ENCODE results near the gene DENND5B. TPM values are rescaled to one million over a fixed set of nuclear protein-coding genes. Genes with fewer than 3 reads are reported as not detected.
A peak's percentile ranks its signal among the peaks of the same experiment; 100 is the strongest.
"Not testable (repeated sequence)": the region's sequence is repeated elsewhere in the genome, so short reads cannot be mapped to it uniquely, and the experiment has no call there.

DENND5B gene
- polyA plus RNA-seq, 4 donors, result 25.8 to 34.4 (median 28.7) TPM

DNA sequence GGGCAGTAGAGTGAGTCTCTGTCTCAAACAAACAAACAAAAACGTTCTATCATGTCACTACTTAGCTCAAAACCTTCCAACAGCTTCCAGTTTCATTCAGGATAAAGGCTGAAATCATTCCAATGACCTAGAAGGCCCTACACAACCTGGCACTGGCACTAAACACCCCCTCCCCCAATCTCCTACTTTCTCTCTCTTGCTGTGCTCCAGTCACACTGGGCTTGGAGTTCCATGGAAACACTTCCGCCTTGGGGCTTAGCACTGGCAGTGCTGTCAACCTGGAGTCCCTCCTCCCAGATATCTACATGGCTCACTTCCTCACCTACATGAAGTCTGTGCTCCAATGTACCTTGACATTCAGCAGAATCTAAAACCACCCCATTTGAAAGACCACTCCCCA is 199.9 kb downstream of the DENND5B start:
- no peak for DNase-seq (ENCODE audit: low read depth in 4 of 4, low spot score in 3 of 4)

DNA sequence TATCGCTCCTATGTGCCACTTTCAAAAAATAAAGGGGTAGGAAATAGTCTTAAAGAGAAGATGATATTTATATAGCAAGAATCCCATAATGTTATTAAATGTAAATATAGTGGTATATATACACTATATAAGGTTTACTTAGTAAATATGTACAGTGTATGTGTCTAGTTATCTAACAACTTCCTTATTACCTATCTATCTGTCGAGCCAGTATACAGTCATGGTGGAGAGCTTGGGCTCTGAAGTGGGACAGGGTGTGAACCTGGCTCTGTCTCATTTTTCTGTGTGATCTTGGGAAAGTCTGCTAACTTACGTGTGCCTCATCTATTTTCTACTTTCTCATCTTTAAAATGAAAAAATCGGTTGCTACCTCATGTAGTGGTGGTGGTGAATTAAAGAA is 202.2 kb downstream of the DENND5B start:
- DNase-seq (ENCODE audit: low read depth in 4 of 4, low spot score in 3 of 4), result no peak

- no peak for DNase-seq (ENCODE audit: low read depth in 4 of 4, low spot score in 3 of 4)
These were observed 203.5 kb downstream of the DENND5B start for GRCh38 chr12:31387466-31387865.

GRCh38 chr12:31387011-31387410 is 203.9 kb downstream of the DENND5B start:
- DNase-seq (ENCODE audit: low read depth in 4 of 4, low spot score in 3 of 4), result no peak

GRCh38 chr12:31386364-31386777 is 204.6 kb downstream of the DENND5B start:
- no peak for DNase-seq (ENCODE audit: low read depth in 4 of 4, low spot score in 3 of 4)

GRCh38 chr12:31377210-31377609 is 213.7 kb downstream of the DENND5B start:
- DNase-seq (ENCODE audit: low read depth in 4 of 4, low spot score in 3 of 4), result not testable (repeated sequence)

- not testable (repeated sequence) for DNase-seq (ENCODE audit: low read depth in 4 of 4, low spot score in 3 of 4)
These were observed 215.5 kb downstream of the DENND5B start for GRCh38 chr12:31375422-31375821.

GRCh38 chr12:31371256-31371620 is 219.7 kb downstream of the DENND5B start:
- no peak for DNase-seq (ENCODE audit: low read depth in 4 of 4, low spot score in 3 of 4)

GRCh38 chr12:31370531-31371255 is 220.2 kb downstream of the DENND5B start:
- no peak for DNase-seq (ENCODE audit: low read depth in 4 of 4, low spot score in 3 of 4)

DNA sequence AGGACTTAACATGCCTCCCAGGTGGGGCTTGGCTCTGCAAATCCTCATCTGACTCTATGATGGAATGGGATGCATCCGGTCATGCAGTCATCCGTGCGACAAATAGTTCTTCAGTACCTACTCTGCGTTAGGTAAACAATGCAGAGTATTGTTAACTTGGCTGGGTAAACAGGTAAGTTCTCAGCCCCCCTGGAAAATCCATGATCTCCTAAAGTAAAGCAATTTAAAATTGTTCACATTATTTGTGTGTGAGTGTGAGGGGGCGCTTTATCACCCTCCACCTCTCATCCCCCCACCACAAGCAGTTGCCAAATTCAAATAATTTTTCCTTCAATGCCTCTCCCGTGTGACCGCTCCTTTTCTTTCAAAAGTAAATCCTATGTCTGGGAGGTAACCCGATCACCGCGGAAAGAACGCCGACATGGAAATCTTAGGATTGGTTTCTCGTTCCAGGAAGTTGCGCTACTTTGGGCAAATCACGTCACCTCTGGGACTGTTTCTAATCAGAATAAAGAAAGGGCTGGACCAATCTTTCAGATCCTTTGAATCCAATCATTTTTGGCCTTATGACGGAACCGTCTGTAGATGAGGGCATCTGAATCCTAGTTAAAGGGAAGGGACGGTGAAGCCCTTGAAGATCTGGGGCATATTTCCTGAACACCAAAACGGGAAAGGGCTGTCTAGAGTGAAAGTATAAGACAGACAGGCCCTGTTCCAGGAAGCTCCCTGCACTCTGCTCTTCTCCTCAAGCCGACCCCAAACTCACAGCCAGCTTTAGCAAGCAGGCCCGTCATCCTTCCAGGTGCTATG is 221.0 kb downstream of the DENND5B start:
- peak in 1 of 4 donors; percentile 75 for DNase-seq (ENCODE audit: low read depth in 4 of 4, low spot score in 3 of 4)

DNA sequence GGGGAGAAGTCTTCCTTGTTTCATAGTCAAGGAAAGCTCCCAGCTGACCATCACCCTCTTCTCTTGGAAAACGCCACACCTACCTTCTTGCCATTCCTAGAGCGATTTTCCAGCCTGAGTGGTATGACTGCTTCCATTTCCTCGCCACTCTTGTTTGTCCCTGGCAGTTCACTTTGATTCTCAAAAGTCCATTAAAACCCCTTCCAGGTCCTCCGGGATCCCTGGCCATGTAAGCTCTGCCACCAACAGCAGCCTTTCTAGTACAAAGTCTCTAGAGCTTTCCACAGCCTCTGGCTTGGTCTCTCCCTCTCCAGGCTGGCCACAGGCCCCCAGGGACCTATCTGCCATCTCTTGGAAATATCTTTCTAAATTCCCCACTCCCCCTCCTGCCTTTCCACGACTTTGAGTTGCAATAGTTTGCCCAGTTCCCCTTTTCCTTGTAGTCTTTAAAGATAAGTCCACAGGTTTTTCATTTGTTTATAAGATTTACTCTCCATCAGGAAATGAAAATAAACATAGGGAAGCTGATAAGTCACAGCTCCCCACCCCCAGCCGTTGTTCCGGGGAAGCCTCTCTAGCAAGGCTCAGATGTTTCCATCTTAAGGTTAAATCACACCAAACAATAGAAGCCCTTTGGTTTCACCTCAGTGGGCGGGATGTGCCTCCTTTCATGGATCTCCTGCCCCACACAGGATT is 222.1 kb downstream of the DENND5B start:
- DNase-seq (ENCODE audit: low read depth in 4 of 4, low spot score in 3 of 4), result no peak

DNA sequence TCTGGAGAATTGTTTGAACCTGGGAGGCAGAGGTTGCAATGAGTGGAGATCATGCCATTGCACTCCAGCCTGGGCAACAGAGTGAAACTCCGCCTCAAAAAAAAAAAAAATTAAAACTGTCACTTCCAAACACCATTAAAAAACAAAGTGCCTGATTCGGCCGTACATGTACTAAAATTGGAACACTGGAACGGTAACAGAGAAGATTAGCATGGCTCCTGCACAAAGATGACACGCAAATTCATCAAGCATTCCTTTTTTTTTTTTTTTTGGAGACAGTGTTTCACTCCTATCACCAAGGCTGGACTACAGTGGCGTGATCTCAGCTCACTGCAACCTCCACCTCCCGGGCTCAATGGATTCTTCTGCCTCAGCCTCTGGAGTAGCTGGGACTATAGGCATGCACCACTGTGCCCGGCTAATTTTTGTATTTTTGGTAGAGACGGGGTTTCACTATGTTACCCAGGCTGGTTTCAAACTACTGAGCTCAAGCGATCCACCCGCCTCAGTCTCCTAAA is 224.8 kb downstream of the DENND5B start:
- no peak for DNase-seq (ENCODE audit: low read depth in 4 of 4, low spot score in 3 of 4)

- no peak for DNase-seq (ENCODE audit: low read depth in 4 of 4, low spot score in 3 of 4)
These were observed 227.1 kb downstream of the DENND5B start for GRCh38 chr12:31363831-31364230.

- DNase-seq (ENCODE audit: low read depth in 4 of 4, low spot score in 3 of 4), result no peak
These were observed 227.5 kb downstream of the DENND5B start for GRCh38 chr12:31363416-31363809.

DNA sequence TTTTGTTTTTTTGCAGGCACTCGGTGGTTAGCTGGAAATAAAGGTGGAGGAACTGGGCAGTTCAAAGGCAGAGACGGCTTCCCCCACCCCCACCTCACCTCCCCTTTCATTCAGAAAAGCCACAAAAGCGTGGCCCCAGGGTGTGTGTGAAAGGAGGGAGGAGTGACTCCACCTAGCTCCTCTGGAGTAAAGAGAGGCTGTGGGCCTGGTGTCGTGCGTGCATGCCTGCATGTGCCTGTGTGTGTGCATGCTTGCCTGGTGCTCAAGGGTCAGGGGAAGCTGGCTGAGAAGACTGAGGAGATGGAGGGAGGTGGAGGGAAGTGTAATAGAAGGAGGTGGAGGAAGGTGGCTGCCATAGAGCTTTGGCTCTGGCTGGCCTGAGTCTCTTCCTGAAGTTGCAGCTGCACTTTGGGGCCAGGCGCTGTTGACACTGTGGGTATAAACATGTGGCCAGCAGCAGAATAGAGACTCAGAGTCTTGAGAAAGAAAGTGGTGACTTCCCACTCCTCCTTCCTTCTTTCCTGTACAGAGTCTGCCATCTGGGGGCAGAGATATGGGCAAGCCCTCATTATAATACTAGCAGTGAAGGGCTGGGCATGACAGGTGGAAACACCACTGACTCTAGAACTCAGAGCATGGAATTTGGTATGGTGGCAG is 228.0 kb downstream of the DENND5B start:
- no peak for DNase-seq (ENCODE audit: low read depth in 4 of 4, low spot score in 3 of 4)

- DNase-seq (ENCODE audit: low read depth in 4 of 4, low spot score in 3 of 4), result no peak
These were observed 228.7 kb downstream of the DENND5B start for GRCh38 chr12:31362115-31362758.

GRCh38 chr12:31361730-31362114 is 229.2 kb downstream of the DENND5B start:
- no peak for DNase-seq (ENCODE audit: low read depth in 4 of 4, low spot score in 3 of 4)

- no peak for DNase-seq (ENCODE audit: low read depth in 4 of 4, low spot score in 3 of 4)
These were observed 235.2 kb downstream of the DENND5B start for GRCh38 chr12:31355747-31356107.

GRCh38 chr12:31353750-31354708 is 236.9 kb downstream of the DENND5B start:
- no peak for DNase-seq (ENCODE audit: low read depth in 4 of 4, low spot score in 3 of 4)

Data from right renal pelvis (tissue), 4 donors.